HG03196 (cell line): ENCODE results near the gene PKD2.
"Not testable (repeated sequence)": the region's sequence is repeated elsewhere in the genome, so short reads cannot be mapped to it uniquely, and the experiment has no call there.

Experiments
- ATAC-seq: cut with Tn5 transposase; IDR thresholded peaks from one replicate; pipeline ENCODE4 v1.9.1; 2021; ENCODE audit not compliant: unreplicated experiment

PKD2 gene

DNA sequence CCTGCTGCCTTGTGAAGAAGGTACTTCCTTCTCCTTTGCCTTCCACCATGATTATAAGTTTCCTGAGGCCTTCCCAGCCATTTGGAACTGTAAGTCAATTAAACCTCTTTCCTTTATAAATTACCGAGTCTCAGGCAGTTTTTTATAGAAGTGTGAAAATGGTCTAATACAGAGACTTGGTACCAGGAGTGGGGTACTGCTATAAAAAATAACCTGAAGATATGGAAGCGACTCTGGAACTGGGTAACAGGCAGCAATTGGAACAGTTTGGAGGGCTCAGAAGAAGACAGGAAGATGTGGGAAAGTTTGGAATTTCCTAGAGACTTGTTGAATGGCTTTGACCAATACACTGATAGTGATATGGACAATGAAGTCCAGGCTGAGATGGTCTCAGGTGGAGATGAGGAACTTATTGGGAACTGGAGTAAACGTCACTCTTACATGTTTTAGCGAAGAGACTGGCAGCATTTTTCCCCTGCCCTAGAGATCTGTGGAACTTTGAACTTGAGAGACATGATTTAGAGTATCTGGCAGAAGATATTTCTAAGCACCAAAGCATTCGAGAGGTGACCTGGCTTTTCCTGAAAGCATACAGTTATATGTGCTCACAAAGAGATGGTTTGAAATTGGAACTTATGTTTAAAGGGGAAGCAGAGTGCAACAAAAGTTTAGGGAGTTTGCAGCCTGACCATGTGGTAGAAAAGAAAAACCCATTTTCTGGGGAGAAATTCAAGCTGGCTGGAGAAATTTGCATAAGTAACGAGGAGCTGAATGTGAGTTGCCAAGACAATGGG, 18.6 kb downstream of the PKD2 start:
- ATAC-seq, result not testable (repeated sequence)

- no peak for ATAC-seq
These were observed 20.5 kb downstream of the PKD2 start for GRCh38 chr4:88027611-88028608.

DNA sequence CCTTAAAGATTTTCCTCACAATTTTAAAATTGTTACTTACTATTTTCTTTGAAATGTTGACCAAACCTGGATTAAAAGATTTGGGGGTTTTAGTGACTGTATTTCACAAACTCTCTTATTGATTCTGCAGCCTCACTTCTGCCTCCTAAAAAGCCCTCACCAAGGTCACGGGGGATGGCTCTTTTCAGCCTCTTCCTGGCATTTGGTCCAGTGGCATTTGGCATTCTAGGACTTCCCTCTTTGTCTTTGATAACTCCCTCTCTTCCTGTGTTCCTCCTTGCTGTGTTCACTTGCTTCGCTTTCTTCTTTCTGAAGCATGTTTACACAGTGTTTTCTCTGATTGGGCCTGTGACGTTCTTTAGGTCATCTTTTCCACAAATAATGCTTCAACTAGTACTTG, 21.5 kb downstream of the PKD2 start:
- ATAC-seq, result no peak

- ATAC-seq, result no peak
These were observed 22.1 kb downstream of the PKD2 start for GRCh38 chr4:88029556-88029955.

DNA sequence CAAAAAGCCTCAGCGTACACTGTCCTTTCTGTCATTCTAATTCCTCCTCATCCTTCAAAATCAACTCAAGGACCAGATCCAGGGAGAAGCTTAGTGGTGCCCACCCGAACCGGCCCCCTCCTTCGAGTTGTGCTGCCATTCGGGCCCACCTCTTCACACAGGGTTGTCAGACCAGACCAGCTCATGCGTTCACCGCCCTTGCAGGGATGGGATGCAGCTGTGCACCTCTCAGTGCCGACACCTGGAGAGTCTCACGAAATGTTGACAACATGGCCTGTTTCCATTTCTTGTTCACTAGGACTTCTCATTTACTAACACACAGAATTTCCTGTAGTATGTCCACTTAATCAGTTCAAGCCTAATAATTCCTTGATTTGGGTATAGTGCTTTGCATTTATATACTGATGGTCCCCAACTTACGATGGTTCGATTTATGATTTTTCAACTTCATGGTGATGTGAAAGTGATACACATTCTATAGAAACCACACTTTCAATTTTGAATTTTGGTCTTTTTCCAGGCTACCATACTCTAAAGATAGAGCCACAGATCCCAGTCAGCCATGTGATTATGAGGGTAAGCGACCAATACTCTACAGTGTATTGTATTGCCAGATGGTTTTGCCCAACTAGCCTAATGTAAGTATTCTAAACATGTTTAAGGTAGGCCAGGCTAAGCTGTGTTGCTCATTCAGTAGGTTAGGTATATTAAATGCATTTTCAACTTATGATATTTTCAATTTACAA, 23.3 kb downstream of the PKD2 start:
- ATAC-seq, result no peak

- ATAC-seq, result peak; percentile 61
These were observed 25.9 kb downstream of the PKD2 start for GRCh38 chr4:88033309-88033708.

DNA sequence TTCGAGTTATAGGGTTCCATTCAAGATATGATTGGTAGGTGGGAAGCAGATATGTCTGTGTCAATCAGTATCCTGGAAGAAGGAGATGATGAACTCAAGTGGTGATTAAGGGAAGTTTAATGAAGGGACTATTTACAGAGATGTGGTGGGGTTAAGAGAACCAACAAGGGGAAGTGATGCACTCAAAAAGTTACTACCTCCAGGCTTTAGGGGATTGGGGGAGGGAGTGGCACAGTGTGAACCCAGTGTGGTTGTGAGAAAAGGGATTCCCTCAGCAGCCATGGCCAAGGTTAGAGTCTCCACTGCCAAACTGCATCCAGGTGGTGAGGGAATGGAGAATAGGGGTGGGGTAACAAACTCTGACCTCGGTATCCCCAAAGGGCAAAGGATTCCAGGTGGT, 27.9 kb downstream of the PKD2 start:
- ATAC-seq, result no peak

GRCh38 chr4:88037447-88037846, 30.0 kb downstream of the PKD2 start:
- ATAC-seq, result no peak

DNA sequence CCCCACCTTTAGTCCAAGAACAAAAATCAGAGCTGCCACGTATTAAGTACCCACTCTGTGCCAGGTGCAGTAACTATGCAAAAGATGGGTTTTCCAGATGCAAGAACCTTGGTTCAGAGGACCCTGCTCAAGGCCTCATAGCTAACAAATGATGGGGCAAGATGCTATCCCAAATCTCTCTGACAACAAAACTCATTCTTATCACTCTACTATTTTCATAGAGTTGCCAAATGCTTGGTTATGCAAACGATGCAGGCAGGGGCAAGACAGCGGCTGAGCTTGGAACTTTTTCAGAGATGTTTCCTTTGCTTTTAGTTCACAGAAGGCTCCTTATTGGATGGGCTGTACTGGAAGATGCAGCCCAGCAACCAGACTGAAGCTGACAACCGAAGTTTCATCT, 30.5 kb downstream of the PKD2 start:
- no peak for ATAC-seq

- ATAC-seq, result no peak
These were observed 33.3 kb downstream of the PKD2 start for GRCh38 chr4:88040707-88041106.

DNA sequence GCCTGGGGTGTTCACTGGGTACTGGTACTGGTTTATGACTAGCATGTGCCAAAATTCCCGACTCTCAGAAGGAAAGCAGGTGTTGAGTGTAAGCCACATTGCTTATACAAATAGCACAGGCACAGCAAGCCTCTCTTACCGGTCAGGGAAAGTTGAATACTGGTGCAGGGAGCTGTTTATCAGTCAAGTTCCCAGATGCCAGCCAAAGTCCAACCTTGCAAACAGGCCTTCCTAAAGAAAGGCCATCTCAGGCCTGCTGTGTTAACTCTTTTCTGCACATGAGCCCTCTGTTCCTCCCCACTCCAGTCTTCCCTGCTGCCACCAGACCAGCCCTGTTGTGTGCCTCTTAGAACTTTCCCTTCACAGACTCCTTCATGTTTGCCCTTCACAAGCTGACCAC, 34.2 kb downstream of the PKD2 start:
- no peak for ATAC-seq

GRCh38 chr4:88043001-88043400, 35.6 kb downstream of the PKD2 start:
- ATAC-seq, result no peak

GRCh38 chr4:88043586-88044340, 36.3 kb downstream of the PKD2 start:
- ATAC-seq, result no peak

DNA sequence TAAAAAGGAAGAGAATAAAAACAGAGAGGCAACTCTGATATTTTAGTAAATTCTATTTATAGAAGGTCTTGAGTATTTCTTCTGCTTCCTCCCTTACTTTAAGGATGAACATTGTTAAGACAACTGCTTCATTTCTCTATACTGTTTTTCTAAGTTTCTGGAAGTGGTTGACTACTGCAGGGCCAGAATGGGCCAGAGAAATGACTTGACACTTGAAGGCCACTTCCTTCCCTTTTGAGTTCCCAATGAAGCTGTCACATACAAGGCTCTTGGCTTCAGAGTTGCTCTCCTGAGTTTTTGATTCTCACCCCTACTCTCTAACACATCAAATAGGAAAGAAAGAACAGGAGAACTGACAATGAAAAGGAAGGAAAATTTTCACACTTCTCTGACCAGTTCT, 37.6 kb downstream of the PKD2 start:
- no peak for ATAC-seq

GRCh38 chr4:88054229-88054628, 46.8 kb downstream of the PKD2 start:
- no peak for ATAC-seq

DNA sequence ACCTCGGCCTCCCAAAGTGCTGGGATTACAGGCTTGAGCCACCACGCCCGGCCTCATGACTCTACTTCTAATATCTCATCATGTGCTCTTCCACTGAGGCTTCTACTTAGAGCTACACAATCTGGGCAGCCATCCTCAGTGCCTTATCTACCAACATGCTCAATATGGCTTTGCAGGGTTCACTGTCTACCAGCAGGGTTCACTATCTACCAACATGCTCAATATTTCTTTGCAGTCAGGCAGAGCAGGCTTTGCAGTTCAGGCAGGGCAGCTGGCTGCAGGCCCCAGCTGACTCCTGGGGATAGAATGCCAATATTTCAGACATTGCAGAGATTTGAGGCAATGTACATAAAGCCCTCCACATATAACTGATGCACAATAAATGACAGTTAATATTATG, 47.5 kb downstream of the PKD2 start:
- no peak for ATAC-seq

- ATAC-seq, result no peak
These were observed 50.9 kb downstream of the PKD2 start for GRCh38 chr4:88058295-88058694.

DNA sequence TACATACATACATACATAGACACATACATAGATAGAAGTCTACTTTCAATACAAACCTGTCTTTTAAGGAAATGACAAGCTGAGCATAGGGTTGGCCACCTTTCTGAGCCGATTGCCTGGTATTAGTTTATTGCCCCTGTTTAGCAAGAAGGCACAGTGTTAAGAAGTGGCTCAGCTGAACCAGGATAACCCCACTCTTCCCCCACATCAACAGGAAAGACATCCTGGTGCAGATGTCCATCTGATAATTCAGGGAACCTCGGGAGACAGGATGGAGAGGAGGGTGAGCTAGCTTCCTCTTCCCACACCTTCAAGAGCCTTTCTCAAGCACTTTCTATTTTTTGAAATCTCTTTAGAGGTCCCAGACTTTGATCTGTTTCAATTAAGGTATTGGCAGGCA, 52.3 kb downstream of the PKD2 start:
- ATAC-seq, result no peak

DNA sequence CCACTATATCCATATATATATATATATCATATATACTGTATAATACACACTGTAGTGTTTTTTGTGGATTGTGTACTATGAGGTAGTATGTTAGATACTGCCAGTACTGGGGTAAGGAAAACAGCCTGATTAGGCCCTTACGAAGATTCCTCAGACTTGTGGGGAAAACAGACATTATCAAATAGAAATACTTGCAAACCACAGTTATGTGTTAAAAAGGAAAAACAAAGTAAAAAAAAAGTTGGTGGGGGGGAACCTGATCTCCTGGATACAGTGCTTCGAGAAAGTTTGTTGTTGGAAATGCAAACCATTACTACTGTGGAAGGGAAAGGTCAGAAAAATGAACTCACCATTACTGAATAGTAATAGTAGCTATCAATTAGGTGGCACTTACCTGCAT, 53.0 kb downstream of the PKD2 start:
- ATAC-seq, result no peak

DNA sequence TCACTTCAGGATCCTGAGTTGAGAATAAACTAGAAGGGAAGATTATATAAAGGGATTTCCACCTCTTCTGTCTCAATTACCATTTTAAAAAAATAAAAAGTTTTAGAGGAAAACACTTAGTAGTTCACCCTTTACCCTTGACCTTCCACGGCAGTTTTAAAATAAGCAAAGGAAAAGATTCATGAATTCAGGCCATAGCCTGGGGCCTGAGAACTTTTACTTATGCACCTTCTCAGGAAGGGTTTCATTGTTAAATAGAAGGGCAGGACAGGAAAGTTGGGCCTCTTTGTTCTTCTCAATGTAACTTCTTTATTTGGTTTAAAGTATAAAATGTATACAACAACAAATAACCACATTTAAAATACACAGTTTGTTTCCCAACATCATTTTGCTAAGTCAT, 54.9 kb downstream of the PKD2 start:
- no peak for ATAC-seq

DNA sequence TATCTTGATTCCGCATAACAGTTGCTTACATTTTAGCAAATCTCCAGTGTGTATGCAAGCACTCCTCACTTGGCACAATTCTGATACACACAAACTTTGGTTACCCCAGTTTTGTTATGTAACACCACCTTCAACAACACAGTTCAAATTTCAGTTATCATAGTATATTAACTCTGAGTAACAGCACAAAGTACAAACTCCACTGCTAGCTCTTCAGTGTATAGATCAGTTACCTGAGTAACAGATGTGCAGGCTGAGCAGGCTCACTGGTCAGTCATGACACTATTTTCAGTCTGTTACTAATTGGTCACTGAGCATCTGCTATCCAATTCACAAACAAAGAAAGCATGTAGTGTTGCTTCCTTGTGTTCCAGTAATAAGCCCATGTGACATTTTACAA, 55.4 kb downstream of the PKD2 start:
- no peak for ATAC-seq
